SW480 (cell line): ENCODE data around the gene ALG11.
A peak's percentile ranks its signal among the peaks of the same experiment; 100 is the strongest.
"Not testable (repeated sequence)": the region's sequence is repeated elsewhere in the genome, so short reads cannot be mapped to it uniquely, and the experiment has no call there.

Experiments used
- DNase-seq: peaks from one replicate; pipeline ENCODE4 v3.0.0-alpha.2; 2016; ENCODE audit warnings: low spot score

Gene ALG11, protein sequence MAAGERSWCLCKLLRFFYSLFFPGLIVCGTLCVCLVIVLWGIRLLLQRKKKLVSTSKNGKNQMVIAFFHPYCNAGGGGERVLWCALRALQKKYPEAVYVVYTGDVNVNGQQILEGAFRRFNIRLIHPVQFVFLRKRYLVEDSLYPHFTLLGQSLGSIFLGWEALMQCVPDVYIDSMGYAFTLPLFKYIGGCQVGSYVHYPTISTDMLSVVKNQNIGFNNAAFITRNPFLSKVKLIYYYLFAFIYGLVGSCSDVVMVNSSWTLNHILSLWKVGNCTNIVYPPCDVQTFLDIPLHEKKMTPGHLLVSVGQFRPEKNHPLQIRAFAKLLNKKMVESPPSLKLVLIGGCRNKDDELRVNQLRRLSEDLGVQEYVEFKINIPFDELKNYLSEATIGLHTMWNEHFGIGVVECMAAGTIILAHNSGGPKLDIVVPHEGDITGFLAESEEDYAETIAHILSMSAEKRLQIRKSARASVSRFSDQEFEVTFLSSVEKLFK

GRCh38 chr13:52011632-52012511 lies at the start of gene ALG11:
Gene ALG11 (plus strand): TSS chr13:52012398. CDS start chr13:52012419, 21 bp downstream.
- peak; percentile 98 for DNase-seq

- DNase-seq, result no peak
Measured at GRCh38 chr13:51966186-51966585, 46.0 kb upstream of the ALG11 start.

- DNase-seq, result no peak
Measured at GRCh38 chr13:51967482-51968446, 44.4 kb upstream of the ALG11 start.

DNA sequence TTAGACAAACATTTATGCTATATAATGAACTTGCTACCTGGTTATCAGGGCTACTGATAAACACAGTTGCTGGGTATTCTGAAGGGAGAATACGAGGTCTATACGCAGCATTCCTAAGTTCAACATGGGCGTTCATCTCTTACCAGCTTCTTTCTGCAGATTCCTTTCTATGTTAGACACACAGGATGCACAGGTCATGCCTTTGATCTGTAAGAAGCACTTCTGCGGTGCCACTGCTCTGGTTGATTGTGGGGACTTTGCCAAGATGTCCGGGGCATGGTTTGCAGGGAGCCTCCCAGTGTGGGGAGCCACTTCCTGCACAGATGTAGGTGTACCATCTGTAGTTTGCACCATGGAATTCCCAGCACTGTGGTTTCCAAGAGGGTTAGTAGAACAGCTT lies 41.8 kb upstream of the ALG11 start:
- peak; percentile 65 for DNase-seq

- DNase-seq, result no peak
Measured at GRCh38 chr13:51971520-51972426, 40.4 kb upstream of the ALG11 start.

GRCh38 chr13:51974482-51974881 lies 37.7 kb upstream of the ALG11 start:
- no peak for DNase-seq

DNA sequence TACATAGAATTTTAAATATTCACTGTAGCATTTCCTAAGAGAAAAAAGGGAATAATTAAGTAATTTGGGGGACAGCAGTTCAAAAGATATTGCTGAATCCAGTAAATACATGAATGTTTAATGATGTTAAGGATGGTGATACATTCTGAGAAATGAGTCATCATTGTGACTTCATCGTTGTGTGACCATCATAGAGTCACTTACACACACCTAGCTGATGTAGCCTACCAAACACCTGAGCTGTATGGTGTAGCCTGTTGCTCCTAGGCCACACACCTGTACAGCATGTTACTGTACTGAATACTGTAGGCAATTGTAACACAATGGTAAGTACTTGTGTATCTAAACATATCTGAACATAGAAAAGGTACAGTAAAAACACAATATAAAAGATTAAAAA lies 35.8 kb upstream of the ALG11 start:
- no peak for DNase-seq

- no peak for DNase-seq
Measured at GRCh38 chr13:51976890-51977289, 35.3 kb upstream of the ALG11 start.

GRCh38 chr13:51977625-51978024 lies 34.6 kb upstream of the ALG11 start:
- DNase-seq, result no peak

GRCh38 chr13:51978796-51979556 lies 33.2 kb upstream of the ALG11 start:
- DNase-seq, result no peak

- no peak for DNase-seq
Measured at GRCh38 chr13:51980908-51981307, 31.3 kb upstream of the ALG11 start.

DNA sequence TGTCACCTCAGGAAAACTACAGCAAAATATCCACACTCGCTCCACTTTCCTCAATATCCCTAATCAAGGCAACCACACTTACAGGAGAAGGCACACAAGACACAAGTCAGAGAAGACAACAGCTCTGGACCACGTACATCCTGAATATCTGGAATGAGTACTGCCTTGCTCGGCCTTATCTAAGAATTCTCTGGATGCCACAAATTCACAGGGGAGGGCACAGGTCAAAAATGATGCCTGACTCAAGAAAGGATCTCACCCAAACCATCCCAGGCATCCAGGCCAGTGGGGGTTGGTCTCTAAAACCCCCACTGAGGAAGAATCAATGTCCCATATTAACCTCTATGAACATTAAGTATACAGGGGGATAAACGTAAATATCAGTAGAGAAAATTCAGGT lies 30.8 kb upstream of the ALG11 start:
- no peak for DNase-seq

DNA sequence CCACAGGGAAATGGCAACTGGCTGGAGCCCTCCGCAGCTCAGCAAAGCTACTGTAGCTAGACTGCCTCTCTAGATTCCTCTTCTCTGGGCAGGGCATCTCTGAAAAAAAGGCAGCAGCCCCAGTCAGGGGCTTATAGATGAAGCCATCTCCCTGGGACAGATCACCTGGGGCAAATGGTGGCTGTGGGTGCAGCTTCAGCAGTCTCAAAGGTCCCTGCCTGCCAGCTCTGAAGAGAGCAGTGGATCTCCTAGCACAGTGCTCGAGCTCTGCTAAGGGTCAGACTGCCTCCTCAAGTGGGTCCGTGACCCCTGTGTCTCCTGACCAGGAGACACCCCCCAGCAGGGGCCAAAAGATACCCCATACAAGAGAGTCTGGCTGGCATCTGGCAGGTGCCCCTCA lies 28.9 kb upstream of the ALG11 start:
- DNase-seq, result not testable (repeated sequence)

DNA sequence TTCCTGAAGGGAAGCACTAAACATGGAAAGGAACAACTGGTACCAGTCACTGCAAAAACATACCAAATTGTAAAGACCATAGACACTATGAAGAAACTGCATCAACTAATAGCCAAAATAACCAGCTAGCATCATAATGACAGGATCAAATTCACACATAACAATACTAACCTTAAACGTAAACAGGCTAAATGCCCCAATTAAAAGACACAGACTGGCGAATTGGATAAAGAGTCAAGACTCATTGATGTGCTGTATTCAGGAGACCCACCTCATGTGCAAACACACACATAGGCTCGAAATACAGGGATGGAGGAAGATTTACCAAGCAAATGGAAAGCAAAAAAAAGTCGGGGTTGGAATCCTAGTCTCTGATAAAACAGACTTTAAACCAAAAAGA lies 27.3 kb upstream of the ALG11 start:
- not testable (repeated sequence) for DNase-seq

GRCh38 chr13:51988988-51989618 lies 23.1 kb upstream of the ALG11 start:
- DNase-seq, result no peak

DNA sequence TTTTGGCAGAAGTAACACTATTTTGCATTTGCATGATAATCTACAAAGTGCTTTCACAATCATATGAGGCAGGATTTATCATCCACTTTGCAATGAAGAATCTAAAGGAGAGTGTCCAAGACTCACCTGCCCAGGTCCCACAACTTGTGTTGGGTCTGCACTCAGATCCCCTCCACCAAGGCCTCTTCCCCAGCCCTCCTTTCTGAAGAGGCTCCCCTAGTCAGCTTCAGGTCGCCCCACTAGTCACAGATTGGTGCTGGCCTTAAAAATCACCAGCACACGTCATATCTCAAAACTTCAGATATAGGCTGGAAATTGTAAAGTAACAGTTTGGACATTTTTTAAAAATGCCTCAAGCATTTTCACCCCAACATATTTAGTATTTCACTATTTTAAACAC lies 18.5 kb upstream of the ALG11 start:
- no peak for DNase-seq

DNA sequence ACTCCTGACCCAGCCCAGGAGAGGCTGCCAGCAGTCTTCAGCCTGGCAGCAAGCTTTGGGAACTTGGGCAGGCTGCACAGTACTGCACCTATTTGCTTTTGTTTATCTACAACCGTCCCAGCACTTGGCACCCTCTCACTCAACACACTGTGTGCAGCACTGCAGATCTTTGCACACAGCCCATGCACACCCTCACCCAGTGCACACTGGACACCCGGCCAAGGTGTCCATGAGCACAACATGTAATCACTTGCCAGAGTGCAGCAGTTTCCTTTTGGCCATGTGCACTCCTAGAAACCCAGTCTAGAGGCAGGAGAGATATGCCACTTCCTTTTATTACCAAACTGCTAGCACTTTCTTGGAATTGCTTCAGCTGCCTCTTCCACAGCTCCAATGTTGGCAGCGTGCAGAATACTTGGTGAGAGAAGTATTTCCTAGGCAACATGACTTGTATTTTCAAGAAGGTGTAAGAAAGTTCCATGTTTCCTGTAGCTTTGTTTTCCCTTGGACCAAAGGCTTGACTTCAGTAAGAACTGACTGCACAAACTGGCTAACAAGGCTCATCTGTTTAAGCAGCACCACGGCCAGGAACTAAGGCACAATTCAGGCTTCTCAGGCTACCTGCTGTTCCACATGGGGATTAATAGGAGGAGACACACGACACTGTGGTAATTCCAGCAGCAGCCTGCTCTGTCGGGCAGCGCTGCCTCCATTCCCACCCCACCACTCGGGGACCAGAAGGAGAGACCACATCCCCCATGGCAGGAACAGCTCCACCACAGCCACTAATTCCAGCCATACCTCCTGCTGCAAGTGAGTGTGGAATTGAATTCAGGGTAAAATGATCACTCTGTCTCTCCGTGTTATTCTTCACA lies 16.3 kb upstream of the ALG11 start:
- no peak for DNase-seq

DNA sequence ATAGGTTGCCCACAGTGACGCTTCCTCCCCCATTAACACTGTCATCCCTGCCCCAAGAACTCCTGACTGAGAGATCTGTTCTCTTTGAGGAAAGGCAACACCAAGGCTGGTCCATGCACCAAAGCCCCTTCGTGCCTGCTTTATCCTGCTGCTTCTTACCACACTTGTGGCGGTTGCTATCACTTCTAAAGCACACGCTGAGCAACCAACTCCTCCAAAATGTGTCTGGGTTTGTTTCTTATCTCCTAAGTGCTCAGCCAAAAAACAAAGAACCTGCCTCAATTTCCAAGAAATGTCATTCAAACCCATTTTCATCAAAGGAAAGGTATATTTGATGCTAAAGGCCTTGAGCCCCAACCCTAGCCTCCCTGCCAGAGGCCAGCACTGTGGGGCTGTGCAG lies 15.6 kb upstream of the ALG11 start:
- DNase-seq, result no peak
